Hepatocyte (in vitro differentiated cells): ENCODE measurements around the gene CLBA1. TPM values are rescaled to one million over a fixed set of nuclear protein-coding genes. Genes with fewer than 3 reads are reported as not detected.

Source experiments
- DNase-seq: peaks from one replicate; pipeline ENCODE4 v3.0.0-alpha.2; 2016; ENCODE audit warnings: low spot score
- H2AFZ ChIP-seq: fragments of 200-600 bp; sonication (generic); 2 replicates; pipeline ENCODE4 v1.6.0; 2016; ENCODE audit warnings: antibody characterized with exemption, mild to moderate bottlenecking
- H3K27ac ChIP-seq: fragments of 200-600 bp; sonication (generic); 2 replicates; pipeline ENCODE4 v1.5.1; 2016; ENCODE audit warnings: mild to moderate bottlenecking
- H3K27me3 ChIP-seq: fragments of 200-600 bp; sonication (generic); 2 replicates; pipeline ENCODE4 v1.6.1; 2016
- H3K36me3 ChIP-seq: fragments of 200-600 bp; sonication (generic); replicated peaks from 2 replicates; pipeline ENCODE4 v1.5.1; 2016; ENCODE audit warnings: low read depth; ENCODE audit not compliant: insufficient read depth
- H3K4me1 ChIP-seq: fragments of 200-600 bp; sonication (generic); 2 replicates; pipeline ENCODE4 v1.5.1; 2016; ENCODE audit warnings: mild to moderate bottlenecking, moderate library complexity; ENCODE audit not compliant: insufficient read depth
- H3K4me2 ChIP-seq: fragments of 200-600 bp; sonication (generic); 2 replicates; pipeline ENCODE4 v1.6.0; 2016
- H3K4me3 ChIP-seq: fragments of 200-600 bp; sonication (generic); 2 replicates; pipeline ENCODE4 v1.5.1; 2016; ENCODE audit warnings: mild to moderate bottlenecking
- H3K79me2 ChIP-seq: fragments of 200-600 bp; sonication (generic); 2 replicates; pipeline ENCODE4 v1.6.0; 2017; ENCODE audit warnings: mild to moderate bottlenecking
- H3K9me2 ChIP-seq: fragments of 200-600 bp; sonication (generic); replicated peaks from 2 replicates; pipeline ENCODE4 v1.6.0; 2017; ENCODE audit warnings: mild to moderate bottlenecking; ENCODE audit not compliant: insufficient read depth
- H3K9me3 ChIP-seq: fragments of 200-600 bp; sonication (generic); 2 replicates; pipeline ENCODE4 v1.5.1; 2016; ENCODE audit warnings: low read depth, mild to moderate bottlenecking
- H4K20me1 ChIP-seq: fragments of 200-600 bp; sonication (generic); 2 replicates; pipeline ENCODE4 v1.6.0; 2016; ENCODE audit warnings: mild to moderate bottlenecking; ENCODE audit not compliant: insufficient read depth, poor library complexity, severe bottlenecking
- CTCF ChIP-seq: fragments of 200-600 bp; sonication (generic); IDR thresholded peaks from 2 replicates; pipeline ENCODE4 v1.5.1; 2016; ENCODE audit warnings: antibody characterized with exemption, mild to moderate bottlenecking; ENCODE audit not compliant: poor library complexity
- EZH2 ChIP-seq: fragments of 200-600 bp; sonication (generic); IDR thresholded peaks from 2 replicates; pipeline ENCODE4 v1.6.1; 2016; ENCODE audit warnings: antibody characterized with exemption, mild to moderate bottlenecking, borderline replicate concordance
- EZH2phosphoT487 ChIP-seq: fragments of 200-600 bp; sonication (generic); IDR thresholded peaks from one replicate; pipeline ENCODE4 v1.6.1; 2018; ENCODE audit warnings: antibody characterized with exemption, mild to moderate bottlenecking, low read depth, moderate library complexity; ENCODE audit not compliant: unreplicated experiment, severe bottlenecking
- WGBS: methylation state at CpG from one replicate; pipeline ENCODE4 v1.1.6; 2016; ENCODE audit warnings: low lambda C conversion rate; ENCODE audit errors: missing lambda C conversion rate; 5-methylcytosine and 5-hydroxymethylcytosine counted together
- polyA plus RNA-seq: library from polyadenylated mRNA; unstranded; fragments of >200 nt; fragmentation: Nextera tagmentation; extraction: Ambion mirVana; gene quantifications from 2 replicates; pipeline ENCODE4 v1.2.1, GENCODE V29; 2016
- total RNA-seq: library from RNA; depleted of rRNA; stranded (reverse); fragments of >200 nt; gene quantifications from 2 replicates; pipeline ENCODE4 v1.2.3, GENCODE V29; 2014

Gene CLBA1
- total and polyA plus RNA-seq, 2 experiments from 2014 or later, result 6.4 to 9.3 TPM

DNA sequence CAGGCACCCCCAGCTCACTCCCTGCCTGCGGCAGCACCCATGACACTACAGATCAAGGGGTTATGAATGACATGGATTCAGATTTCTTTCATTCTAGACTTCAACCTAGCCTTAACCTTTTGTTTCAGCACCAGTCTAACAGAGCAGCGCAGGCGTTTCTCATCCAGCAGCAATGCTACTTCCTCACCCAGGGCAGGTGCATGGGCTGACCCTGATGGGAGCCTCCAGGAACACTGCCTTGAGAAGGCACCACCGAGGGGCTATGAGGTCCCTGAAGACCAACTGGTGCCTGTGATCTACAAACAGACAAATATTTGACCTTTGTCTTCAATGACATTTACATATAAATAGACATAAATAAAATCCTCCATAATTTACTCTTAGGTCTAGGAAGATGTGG is 24.5 kb downstream of the CLBA1 start:
- Histone ChIP-seq H2AFZ (no peak overlapping the region), H4K20me1 (peaks cover 3% of the 10 kb centered on the region), H3K9me2 (no peaks in the 10 kb centered on the region), H3K27ac (no peak overlapping the region), H3K36me3 (no peaks in the 10 kb centered on the region), H3K79me2 (peaks cover 60% of the 10 kb centered on the region), H3K27me3 (no peaks in the 10 kb centered on the region), H3K4me3 (no peak overlapping the region), H3K4me2 (no peak overlapping the region), H3K9me3 (no peaks in the 10 kb centered on the region), H3K4me1 (no peaks in the 10 kb centered on the region)
- TF ChIP-seq CTCF, result no peak
- no peak for TF ChIP-seq EZH2
- TF ChIP-seq EZH2phosphoT487, result no peak
- WGBS, result 89% methylated on average over 4 of the region's 4 CpGs
- DNase-seq, result no peak

DNA sequence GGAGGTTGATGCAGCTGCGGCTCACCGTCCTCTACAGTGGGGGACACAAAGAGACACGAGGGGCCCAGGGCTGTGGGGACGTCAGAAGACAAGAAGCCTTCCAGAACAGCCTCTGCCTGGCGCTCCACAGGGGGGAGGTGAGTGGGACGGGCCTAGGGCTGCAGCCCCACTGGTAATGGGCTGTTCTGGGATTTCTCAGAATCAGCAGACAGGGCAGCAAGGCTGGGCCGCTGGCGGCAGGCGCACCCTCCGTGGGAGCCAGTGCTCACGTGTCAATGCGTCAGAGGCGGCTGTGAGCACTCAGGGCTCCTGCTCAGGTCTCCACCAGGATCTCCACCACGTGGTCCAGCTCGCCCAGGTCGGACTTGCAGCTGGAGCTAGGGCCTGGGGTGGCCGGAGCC is 25.3 kb downstream of the CLBA1 start:
- peak; percentile 62 for DNase-seq
- Histone ChIP-seq H3K9me3 (no peaks in the 10 kb centered on the region), H3K4me1 (no peaks in the 10 kb centered on the region), H3K4me3 (no peak overlapping the region), H3K27me3 (no peaks in the 10 kb centered on the region), H3K36me3 (no peaks in the 10 kb centered on the region), H3K27ac (no peak overlapping the region), H3K9me2 (no peaks in the 10 kb centered on the region), H3K79me2 (peaks cover 68% of the 10 kb centered on the region), H3K4me2 (no peak overlapping the region), H2AFZ (no peak overlapping the region), H4K20me1 (peaks cover 3% of the 10 kb centered on the region)
- TF ChIP-seq CTCF, result no peak
- no peak for TF ChIP-seq EZH2
- TF ChIP-seq EZH2phosphoT487, result no peak
- 63% methylated on average over 17 of the region's 17 CpGs for WGBS

DNA sequence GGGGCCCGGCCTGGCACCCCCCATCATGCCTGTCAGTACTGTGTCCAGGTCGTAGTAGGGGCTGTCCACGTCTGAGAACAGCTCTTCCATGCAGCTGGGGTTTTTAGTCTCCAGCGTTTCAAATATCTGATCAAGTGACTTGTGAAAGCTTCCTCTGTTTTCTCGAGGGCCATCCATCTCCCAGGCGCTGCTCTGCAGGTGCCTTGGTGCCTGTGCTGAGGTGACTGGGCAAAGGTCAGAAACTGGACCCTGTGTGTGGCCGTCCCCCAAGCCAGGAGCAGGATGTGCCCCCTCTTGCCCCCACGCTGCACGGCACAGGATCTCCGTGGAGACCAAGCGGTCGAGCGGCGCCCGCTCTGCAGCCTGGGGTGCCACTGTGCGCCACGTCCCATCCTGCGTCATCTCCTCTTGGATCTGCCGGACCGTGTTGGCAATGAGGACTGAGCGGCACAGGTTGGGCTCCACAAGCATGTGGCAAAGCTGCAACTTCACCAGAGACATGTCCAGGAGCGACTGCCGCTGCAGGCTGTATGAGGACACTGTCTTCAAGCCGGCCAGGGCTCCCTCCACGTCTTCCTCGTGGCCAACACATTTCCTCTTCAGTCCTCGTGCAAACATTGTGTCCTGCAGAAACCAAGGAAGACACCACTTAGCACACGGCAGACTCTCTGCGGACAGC is 25.9 kb downstream of the CLBA1 start:
- no peak for DNase-seq
- Histone ChIP-seq H4K20me1 (peaks cover 3% of the 10 kb centered on the region), H3K9me2 (no peaks in the 10 kb centered on the region), H3K36me3 (no peaks in the 10 kb centered on the region), H3K9me3 (no peaks in the 10 kb centered on the region), H3K4me1 (no peaks in the 10 kb centered on the region), H3K79me2 (peaks cover 74% of the 10 kb centered on the region), H3K27ac (no peak overlapping the region), H2AFZ (no peak overlapping the region), H3K27me3 (no peaks in the 10 kb centered on the region), H3K4me3 (no peak overlapping the region), H3K4me2 (no peak overlapping the region)
- TF ChIP-seq EZH2 (no peak), CTCF (no peak), EZH2phosphoT487 (no peak)
- 92% methylated on average over 29 of the region's 29 CpGs for WGBS
